ENCODE data around the gene WDR91.

The WDR91 gene

DNA sequence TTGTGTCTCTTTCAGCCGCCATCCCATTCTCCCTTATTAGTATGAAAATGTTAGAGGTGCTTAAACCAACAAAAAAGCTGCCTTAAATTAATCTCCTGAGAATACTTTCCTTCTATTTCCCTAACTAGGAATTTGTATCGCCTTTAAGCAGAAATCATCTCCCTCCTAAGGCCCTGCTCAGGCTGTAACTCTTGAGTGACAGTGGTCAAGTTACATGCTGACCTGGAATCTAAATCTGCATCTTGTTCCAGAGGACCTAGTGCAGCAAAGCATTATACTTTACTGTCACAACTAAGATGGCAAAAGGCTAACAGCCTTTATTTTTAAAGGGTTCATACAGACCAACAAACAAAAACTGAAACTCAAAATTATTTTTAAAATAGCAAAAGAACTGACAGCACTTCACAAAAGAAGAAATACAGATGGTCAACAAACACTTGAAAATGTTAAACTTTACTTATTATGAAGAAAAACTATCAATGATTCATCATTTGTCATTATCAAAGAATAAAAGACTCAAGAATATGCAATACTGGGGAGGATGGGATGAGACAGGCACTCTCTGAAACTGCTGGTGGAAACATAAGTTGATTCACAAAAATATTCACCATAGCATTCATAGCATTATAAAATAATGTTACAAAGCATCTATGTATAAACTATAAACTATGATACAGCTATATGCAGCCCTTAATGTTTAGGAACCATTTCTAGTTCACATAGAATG is 51.8 kb downstream of the WDR91 start:
- DNase-seq: no peak

DNA sequence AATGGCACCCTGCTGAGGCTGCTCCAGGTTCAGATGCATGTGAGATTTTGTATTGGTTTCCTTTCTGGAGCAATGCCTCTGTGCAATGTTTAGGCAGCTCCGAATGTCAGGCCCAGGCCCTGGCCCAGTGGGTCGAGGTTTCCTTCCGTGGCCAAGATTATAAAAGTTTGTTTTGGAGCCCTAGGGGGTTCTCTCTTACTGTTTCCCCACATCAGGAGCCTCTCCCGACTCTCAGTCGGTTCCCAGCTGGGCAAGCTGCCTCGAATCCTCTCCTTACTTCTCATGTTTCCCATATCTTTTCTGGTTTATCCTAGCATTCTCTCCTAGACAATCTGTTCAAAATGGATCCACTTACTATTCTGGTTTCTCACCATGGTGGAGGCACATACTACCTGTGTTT is 52.5 kb downstream of the WDR91 start:
- DNase-seq: no peak

DNA sequence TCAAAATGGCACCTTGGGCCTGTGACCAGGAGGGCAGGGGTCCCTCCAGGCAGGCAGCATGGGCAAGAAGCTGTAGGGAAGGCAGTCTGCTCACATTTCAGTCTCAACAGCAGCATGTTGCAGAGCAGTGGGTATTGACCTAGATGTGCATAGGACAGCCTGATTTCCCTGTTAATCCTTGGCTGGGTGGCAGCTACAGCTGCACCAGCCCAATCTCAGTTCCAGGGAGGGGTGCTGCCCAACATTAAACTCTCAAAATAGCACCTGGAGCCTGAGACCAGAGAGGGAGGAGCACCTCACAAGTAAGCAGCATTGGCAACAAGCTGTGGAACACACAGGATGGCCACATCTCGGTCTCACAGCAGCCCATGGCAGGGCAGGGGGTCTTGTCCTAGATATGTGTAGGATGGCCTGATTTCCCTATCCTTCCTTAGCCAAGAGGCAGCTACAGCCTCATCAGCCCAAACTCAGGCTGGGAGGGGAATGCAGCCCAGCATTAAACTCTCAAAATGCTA is 53.1 kb downstream of the WDR91 start:
- DNase-seq: no peak

DNA sequence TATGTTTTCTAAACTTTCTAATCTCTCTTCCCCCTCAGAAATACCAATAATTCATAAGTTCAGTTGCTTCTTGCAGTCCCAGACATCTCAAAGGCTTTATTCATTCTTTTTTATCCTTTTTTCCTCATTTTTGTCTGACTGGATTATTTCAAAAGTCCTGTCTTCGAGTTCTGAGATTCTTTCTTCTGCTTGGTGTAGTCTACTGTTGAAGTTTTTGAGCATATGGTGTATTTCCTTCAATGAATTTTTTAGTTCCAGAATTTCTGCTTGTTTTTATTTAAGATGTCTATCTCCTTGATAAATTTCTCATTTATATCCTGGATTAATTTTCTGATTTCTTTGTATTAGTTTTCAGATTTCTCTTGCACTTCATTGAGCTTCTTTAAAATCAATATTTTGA is 55.0 kb downstream of the WDR91 start:
- no peak for DNase-seq

DNA sequence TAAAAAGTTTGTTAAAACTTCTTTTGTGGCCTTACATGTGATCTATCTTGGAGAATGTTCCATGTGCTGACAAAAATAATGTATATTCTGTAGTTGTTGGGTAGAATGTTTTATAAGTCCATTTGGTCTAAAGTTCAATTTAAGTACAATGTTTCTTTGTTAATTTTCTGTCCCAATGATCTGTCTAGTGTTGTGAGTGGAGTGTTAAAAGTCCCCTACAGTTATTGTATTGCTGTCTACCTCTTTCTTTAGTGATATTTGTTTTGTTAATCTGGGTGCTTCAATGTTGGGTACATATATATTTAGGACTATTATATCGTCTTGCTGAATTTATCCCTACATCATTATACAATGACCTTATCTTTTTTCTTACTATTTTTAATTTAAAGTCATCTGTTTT is 56.6 kb downstream of the WDR91 start:
- DNase-seq: no peak

DNA sequence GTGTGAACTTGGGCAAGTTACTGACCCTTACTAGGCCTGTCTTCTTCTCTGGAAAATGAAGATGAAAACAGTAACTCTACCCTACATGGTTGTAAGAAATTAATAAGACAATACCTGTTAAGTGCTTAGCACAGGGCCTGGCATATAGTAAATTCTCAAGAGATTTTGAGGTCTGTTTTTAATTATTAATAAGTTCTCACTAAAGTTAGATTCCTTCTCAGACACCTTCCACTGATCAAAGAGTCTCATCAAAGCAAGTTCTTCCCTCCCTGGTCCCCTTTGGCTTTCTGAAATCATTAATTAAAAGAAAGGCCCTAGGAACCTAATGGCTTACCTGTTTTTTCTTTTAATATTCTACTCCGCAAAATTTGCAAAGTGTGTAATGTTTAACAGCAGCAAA is 58.9 kb downstream of the WDR91 start:
- no peak for DNase-seq

DNA sequence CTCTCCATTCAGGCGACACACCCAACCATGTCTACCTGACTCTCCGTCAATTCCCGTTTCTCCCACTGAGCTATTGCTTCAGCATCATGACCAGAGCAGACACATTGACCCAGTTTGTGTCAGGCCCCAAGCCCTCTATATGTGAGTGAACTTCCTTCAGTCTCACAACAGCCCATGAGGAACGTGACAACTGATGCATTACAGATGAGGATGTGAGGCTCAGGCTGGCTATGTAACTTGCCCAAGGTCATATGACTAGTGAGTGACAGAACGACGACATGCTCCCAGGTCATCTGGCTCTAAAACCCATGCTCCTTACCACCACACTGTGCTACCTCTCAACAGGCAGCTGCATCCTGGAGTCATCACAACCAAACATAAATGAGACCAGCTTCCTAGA is 59.8 kb downstream of the WDR91 start:
- no peak for DNase-seq

DNA sequence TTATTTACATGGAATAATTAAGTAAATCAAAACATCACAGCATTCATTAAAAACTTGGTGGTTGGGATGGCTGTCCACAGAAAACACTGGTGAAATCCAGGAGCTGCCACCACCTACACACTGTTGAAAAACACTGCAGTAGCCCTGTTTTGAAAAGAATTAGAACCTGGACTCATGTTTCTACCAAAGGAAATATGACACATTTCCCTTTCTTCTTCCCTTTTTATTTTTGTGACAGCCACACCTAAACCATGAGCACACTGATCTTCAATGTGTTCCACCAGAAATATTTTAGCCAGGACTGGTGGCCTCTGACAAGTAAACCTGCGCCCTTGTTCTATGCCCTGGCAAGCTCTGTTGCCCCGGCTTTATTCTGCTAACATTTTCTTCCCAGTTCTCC is 60.2 kb downstream of the WDR91 start:
- DNase-seq: no peak

DNA sequence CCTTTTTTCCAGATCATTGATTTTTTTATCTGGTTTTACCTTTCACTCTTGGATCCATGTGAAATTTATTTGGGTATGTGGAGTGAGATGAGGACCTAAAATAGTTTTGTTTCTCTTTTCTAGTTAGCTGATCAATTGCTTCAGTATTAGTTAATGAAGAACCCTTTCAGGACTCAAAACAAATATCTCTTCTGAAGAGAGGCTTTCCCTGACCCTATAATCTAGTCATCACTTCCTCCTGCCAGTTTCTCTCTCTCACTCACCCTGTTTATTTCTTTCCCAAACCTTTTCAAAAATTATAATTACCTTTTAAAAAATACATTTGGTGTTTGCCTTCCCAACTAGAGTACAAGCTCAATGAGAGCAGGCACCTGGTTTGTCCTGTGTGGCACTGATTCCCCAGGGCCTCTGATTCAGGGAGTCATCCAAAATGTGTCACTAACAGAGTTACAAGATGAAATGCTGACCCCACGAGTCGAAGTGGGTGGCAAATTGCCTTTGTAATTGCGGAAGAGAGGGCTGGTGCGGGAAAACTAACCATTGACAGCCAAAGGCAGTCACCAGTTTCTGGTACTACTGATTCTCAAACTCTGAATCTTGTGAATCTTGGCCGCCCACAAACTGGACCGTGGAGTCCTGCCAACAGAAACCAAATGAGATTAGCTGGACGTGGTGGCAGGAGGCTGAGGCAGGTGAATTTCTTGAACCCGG is 61.1 kb downstream of the WDR91 start:
- DNase-seq: no peak

DNA sequence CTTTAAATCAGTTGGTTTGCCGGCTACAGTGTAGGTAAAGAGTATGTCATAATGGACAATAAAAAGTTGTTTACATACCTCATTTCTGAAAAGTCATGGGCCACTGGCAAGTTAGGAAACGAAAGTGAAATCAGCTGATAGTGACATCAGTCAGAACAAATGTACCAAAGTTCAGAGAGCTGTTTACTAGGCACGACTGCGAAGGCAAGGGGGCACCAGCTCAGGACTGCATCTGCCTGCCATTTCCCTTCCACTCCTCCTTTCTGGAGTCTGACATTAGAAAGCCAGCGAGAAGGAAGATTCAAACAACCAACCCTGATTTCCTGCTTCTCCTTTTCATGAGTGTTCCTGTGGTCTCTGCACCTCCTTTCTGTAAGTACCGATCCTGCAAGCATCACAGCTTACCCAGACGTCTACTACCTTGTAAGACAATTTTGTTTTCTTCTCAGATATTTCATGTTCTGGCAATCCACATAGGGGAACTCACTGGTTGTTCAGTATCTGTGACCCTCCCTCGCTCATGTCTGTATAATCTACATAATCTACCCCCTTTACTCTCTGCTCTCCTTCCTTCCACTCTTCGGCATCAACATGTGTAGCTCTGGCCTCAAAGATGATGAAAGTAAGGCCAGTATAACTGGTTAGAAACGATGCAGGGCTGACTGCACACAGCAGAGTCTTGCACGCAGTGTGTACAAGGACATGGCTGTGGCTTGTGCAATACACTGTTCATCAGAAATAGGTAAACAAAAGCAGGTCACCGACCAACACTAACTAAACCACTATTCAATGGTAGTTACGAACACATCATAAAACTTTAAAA is 63.2 kb downstream of the WDR91 start, which contains the start of gene TMEM140:
TSS of gene TMEM140 (plus strand) at position 174 of the 823 bp plus-strand sequence. CDS start 16,370 bp downstream, outside the sequence.
- DNase-seq: peak in 3 of 5 donors; percentile 33 to 88 (median 55)

DNA sequence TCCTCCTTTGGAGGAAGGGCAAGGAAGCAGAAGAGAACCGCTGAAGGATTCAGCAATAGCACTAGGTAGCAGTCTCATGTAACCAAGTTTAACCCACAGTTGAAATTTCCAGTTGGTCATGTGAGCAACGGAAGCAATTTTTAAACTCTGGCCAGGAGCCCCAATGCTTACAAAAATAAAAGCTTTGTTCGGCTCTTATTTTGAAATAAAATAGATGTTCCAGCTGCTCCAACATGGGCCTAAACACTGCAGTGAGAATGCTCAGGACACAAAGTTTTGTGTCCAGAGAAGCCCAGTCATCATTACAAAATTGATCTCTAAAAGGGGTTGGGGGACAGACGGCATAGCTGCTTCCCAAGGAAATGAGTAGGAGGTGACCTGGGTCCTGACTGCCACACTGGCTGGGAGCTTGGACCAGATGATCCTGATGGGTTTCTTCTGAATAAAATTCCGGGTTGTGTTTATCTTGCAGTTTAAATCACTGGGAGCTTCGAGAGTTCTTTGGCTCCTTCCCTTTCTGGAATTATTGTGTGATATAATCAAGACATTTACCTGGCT is 63.9 kb downstream of the WDR91 start:
- DNase-seq: peak in 1 of 5 donors; percentile 56

DNA sequence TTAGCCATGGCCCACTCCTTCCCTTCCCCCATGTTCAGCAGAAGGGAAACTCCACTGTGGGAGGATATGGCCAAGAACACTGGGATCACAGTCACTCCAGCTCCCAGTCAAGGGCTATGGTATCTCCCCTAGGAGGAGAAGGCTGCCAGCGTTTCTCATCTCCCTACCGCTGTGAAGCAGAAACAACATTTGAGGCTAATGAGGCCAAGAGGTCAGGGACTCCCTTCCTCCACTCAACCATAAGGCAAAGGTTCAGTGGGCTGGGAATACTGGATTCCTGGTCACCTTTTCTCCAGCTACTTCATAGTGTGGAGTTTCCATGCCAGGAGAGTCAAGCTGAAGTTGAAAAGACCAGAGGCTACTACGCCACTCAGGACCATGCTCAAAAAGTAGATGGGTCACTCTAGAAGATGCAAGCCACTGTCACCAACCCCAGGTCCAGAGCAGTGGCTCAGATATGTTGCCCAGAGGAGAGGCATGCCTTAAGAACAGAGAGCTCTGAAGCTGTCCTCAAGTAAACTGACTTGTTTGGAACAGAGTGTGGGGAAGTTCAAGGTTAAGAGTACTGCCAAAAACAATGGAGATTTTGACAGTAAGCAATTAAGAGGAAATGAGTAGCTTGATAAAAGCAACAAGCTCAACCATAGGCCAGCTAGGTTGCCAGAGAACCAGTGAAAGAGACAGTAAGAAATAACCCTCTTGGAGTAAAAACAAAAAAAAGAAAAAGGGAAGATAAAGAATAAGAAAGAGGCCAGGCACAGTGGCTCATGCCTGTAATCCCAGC is 67.2 kb downstream of the WDR91 start:
- DNase-seq: no peak
